ENCODE results near the gene MEI1. TPM values are rescaled to one million over a fixed set of nuclear protein-coding genes. Genes with fewer than 3 reads are reported as not detected.
A peak's percentile ranks its signal among the peaks of the same experiment; 100 is the strongest.

Gene MEI1
- total RNA-seq, 2 donors from 2014 or later = not detected

DNA sequence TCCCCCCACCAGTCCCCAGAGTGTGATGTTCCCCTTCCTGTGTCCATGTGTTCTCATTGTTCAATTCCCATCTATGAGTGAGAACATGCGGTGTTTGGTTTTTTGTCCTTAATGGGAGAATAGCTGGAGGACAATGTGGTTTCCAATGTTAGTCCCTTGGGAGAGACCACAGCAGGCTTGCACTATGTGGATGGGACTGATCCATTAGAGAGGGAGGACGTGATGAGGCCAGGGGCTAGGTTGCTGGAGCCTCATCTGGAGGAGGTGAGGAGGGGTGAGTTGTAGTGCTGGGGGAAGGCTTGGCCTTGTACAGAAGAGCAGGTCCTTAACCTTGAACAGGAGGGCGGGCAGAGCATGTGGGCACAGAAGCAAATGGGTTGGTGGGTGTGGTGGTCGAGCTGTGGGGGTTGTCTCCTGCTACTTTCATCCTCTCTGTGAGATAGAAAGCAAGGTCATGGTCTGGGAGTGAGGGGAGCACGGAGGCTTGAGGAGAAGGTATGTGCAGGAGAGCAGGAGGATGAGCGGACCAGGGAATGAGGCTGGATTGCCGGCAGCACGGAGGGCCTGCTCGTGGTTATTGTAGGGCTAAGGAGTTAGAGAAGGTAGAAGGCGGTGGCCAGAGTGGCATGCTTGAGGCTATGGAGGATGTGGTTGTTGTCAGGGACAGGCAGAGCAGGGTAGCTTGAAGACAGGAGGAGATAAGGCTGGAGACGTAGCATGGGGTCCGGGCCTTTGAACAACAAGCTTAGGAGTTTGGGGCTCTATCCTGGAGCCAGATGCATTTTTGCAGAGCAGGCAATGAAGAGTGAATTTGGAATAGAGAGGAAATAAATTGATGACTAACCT is 122.4 kb downstream of the MEI1 start:
- no peaks in the 10 kb centered on the region for H3K27me3 ChIP-seq
- H3K36me3 ChIP-seq (replicated peaks in 1 of 2; ENCODE audit: insufficient read depth in 1 of 2, low read depth in 2 of 2) = no peaks in the 10 kb centered on the region
- ATAC-seq (no peak), DNase-seq (no peak)
- no peak overlapping the region for H3K4me3 ChIP-seq
- H3K9me3 ChIP-seq = no peaks in the 10 kb centered on the region
- WGBS, 2 donors = 77 to 83% methylated on average over 12 of the region's 12 CpGs
- H3K4me1 ChIP-seq = peaks cover 21% of the 10 kb centered on the region
- TF ChIP-seq CTCF (IDR thresholded peaks at IDR 0.05) (no peak), POLR2A (IDR thresholded peaks at IDR 0.05) (no peak)
- H3K27ac ChIP-seq = no peak overlapping the region
- intact Hi-C loops (cut with DNase I) = loop anchor here (5.0 kb wide), 1 partner anchor 121 kb away; no protein-coding TSS in a partner anchor

- Histone ChIP-seq H3K9me3 (no peaks in the 10 kb centered on the region), H3K27me3 (no peaks in the 10 kb centered on the region), H3K27ac (no peak overlapping the region), H3K36me3 (replicated peaks in 1 of 2; ENCODE audit: insufficient read depth in 1 of 2, low read depth in 2 of 2) (no peaks in the 10 kb centered on the region), H3K4me3 (no peak overlapping the region), H3K4me1 (peaks cover 26% of the 10 kb centered on the region)
- ATAC-seq = peak; percentile 47
- intact Hi-C loops (cut with DNase I) = loop anchor here (5.0 kb wide), 1 partner anchor 120 kb away; no protein-coding TSS in a partner anchor
- 73 to 85% methylated on average over 3 of the region's 3 CpGs for WGBS, 2 donors
- no peak for TF ChIP-seq POLR2A (IDR thresholded peaks at IDR 0.05)
- TF ChIP-seq CTCF (IDR thresholded peaks at IDR 0.05) = peak; percentile 24 to 74 (median 63)
- peak in 1 of 4 donors; percentile 37 for DNase-seq
These were observed 123.2 kb downstream of the MEI1 start for GRCh38 chr22:41822317-41823057.

- Histone ChIP-seq H3K27me3 (no peaks in the 10 kb centered on the region), H3K9me3 (no peaks in the 10 kb centered on the region), H3K36me3 (replicated peaks in 1 of 2; ENCODE audit: insufficient read depth in 1 of 2, low read depth in 2 of 2) (no peaks in the 10 kb centered on the region), H3K4me1 (peaks cover 26% of the 10 kb centered on the region), H3K27ac (no peak overlapping the region), H3K4me3 (no peak overlapping the region)
- WGBS, 2 donors = 45 to 49% methylated on average over 6 of the region's 6 CpGs
- TF ChIP-seq POLR2A (IDR thresholded peaks at IDR 0.05) (no peak), CTCF (IDR thresholded peaks at IDR 0.05) (no peak)
- intact Hi-C loops (cut with DNase I) = loop anchor here (5.0 kb wide), 1 partner anchor 119 kb away; no protein-coding TSS in a partner anchor
- ATAC-seq = no peak
- no peak for DNase-seq
These were observed 124.5 kb downstream of the MEI1 start for GRCh38 chr22:41823797-41824196.

DNA sequence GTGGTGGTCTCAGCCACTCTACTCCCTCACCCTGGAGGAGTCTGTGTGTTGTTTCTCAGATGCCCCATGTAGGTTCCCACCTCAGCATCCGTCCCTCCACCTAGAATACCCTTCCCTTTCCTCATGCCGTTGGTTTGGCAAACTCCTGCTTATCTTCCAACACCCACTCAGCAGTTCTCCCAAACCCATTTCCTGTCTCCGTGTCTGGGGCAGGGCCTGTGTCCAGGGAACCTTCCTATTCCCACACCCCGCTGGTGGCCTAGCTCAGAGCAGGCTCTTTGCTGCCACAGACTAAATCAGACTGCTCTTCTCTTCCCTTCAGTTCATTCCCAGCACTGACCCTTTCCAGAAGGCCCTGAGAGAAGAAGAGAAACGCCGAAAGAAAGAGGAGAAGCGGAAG is 126.1 kb downstream of the MEI1 start:
- DNase-seq = no peak
- Histone ChIP-seq H3K36me3 (replicated peaks in 1 of 2; ENCODE audit: insufficient read depth in 1 of 2, low read depth in 2 of 2) (no peaks in the 10 kb centered on the region), H3K4me3 (no peak overlapping the region), H3K27me3 (no peaks in the 10 kb centered on the region), H3K9me3 (no peaks in the 10 kb centered on the region), H3K27ac (peak overlapping the region in 2 of 4 donors; percentile 41 to 60), H3K4me1 (peaks cover 26% of the 10 kb centered on the region)
- WGBS, 2 donors = 78 to 79% methylated on average over 7 of the region's 7 CpGs
- intact Hi-C loops (cut with DNase I) = no loop called here
- TF ChIP-seq CTCF (IDR thresholded peaks at IDR 0.05) (no peak), POLR2A (IDR thresholded peaks at IDR 0.05) (no peak)
- ATAC-seq = no peak
